ENCODE measurements around the gene EML5.

The EML5 gene

DNA sequence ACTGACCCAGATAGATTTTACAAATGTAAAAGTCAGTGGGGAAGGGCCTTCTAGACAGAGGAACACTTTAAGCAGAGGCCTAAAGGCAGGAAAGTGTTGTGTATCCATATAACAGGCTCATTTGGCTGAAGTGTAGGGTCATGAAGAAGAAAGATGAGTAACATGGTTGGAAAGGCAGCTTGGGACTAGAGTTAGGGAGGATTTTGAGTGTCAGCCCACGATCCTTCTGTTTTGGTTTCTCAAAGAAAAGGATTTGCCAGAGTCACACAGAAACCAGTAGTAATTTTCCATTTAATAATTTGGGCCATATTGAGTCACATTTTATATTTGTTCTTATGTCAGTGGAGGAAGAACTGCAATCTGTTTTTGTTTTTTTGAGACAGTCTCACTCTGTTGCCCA is 153.5 kb downstream of the EML5 start:
- TF ChIP-seq, protein P1, sequence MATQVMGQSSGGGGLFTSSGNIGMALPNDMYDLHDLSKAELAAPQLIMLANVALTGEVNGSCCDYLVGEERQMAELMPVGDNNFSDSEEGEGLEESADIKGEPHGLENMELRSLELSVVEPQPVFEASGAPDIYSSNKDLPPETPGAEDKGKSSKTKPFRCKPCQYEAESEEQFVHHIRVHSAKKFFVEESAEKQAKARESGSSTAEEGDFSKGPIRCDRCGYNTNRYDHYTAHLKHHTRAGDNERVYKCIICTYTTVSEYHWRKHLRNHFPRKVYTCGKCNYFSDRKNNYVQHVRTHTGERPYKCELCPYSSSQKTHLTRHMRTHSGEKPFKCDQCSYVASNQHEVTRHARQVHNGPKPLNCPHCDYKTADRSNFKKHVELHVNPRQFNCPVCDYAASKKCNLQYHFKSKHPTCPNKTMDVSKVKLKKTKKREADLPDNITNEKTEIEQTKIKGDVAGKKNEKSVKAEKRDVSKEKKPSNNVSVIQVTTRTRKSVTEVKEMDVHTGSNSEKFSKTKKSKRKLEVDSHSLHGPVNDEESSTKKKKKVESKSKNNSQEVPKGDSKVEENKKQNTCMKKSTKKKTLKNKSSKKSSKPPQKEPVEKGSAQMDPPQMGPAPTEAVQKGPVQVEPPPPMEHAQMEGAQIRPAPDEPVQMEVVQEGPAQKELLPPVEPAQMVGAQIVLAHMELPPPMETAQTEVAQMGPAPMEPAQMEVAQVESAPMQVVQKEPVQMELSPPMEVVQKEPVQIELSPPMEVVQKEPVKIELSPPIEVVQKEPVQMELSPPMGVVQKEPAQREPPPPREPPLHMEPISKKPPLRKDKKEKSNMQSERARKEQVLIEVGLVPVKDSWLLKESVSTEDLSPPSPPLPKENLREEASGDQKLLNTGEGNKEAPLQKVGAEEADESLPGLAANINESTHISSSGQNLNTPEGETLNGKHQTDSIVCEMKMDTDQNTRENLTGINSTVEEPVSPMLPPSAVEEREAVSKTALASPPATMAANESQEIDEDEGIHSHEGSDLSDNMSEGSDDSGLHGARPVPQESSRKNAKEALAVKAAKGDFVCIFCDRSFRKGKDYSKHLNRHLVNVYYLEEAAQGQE (IDR thresholded peaks at IDR 0.05; ENCODE audit: insufficient read depth in 1 of 2, low read depth in 2 of 2, low read length in 2 of 2) = no peak
- no peak for TF ChIP-seq POLR2AphosphoS5 (IDR thresholded peaks at IDR 0.05; ENCODE audit: low read depth, low read length)
- TF ChIP-seq TAF1 (IDR thresholded peaks at IDR 0.05; ENCODE audit: borderline replicate concordance, insufficient read depth, low read length) = no peak
- no peak for TF ChIP-seq SIN3A (IDR thresholded peaks at IDR 0.05; ENCODE audit: borderline replicate concordance, insufficient read depth, low read length)
- no peak for TF ChIP-seq FOXP2 (optimal IDR thresholded peaks at IDR 0.05; ENCODE audit: borderline replicate concordance, extremely low read depth, extremely low read length, insufficient read depth)

DNA sequence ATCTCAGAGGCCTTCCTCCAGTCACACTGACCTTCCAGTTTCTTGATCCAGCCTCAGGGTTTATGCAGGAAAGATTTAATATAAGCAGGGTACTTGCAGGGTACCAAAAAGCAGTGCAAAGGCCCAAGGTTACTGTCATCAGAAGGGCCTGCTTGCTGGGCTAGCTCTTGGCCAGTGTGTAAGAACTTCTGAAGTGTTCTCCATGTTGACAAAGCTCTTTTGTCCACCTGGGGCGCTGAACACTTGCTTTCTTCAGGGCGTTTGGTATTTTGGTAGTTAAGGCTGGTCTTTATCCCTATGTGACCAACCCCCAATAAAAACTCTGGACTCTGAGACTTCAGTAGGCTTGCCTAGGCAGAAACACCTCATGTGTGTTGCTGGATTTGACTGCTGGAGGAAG is 160.2 kb downstream of the EML5 start:
- TF ChIP-seq TAF1 (IDR thresholded peaks at IDR 0.05; ENCODE audit: borderline replicate concordance, insufficient read depth, low read length) = no peak
- TF ChIP-seq FOXP2 (optimal IDR thresholded peaks at IDR 0.05; ENCODE audit: borderline replicate concordance, extremely low read depth, extremely low read length, insufficient read depth) = no peak
- TF ChIP-seq, protein P1 (IDR thresholded peaks at IDR 0.05; ENCODE audit: insufficient read depth in 1 of 2, low read depth in 2 of 2, low read length in 2 of 2) = no peak
- TF ChIP-seq POLR2AphosphoS5 (IDR thresholded peaks at IDR 0.05; ENCODE audit: low read depth, low read length) = no peak

DNA sequence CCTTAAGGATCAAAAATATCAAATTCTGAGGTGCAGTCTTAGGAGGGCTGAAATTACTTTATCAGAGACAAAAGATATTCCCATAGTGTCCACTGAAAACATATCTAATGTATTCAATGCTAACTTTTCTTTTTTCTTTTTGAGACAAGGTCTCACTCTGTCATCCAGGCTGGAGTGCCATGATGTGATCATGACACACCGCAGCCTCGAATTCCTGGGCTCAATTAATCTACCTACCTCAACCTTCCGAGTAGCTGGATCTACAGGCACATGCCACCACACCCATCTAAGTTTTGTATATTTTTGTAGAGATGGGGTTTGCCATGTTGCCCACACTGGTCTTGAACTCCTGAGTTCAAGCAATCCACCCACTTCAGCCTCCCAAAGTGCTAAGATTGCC is 161.7 kb downstream of the EML5 start:
- no peak for TF ChIP-seq TAF1 (IDR thresholded peaks at IDR 0.05; ENCODE audit: borderline replicate concordance, insufficient read depth, low read length)
- no peak for TF ChIP-seq FOXP2 (optimal IDR thresholded peaks at IDR 0.05; ENCODE audit: borderline replicate concordance, extremely low read depth, extremely low read length, insufficient read depth)

DNA sequence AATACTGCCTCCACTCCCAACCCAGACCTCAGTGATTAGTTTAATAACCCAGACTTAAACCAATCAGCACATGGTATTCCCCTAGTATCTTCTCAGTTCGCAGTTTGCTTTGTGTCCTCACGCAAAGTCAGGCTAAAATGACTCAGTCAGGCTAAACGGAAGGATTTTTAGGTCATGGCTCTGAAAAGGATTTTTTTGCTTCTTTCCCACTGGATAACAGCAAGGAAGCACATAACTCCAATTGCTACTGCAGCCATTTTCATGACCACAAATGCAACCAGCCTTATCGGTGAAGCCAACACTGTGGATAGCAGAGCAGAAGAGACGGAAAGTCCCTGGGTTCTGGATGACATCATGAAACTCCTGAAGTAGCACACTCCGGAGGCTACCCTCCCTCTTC is 162.2 kb downstream of the EML5 start:
- TF ChIP-seq FOXP2 (optimal IDR thresholded peaks at IDR 0.05; ENCODE audit: borderline replicate concordance, extremely low read depth, extremely low read length, insufficient read depth) (no peak), TAF1 (IDR thresholded peaks at IDR 0.05; ENCODE audit: borderline replicate concordance, insufficient read depth, low read length) (no peak), SIN3A (IDR thresholded peaks at IDR 0.05; ENCODE audit: borderline replicate concordance, insufficient read depth, low read length) (no peak), POLR2AphosphoS5 (IDR thresholded peaks at IDR 0.05; ENCODE audit: low read depth, low read length) (no peak)
- TF ChIP-seq, protein P1 (IDR thresholded peaks at IDR 0.05; ENCODE audit: insufficient read depth in 1 of 2, low read depth in 2 of 2, low read length in 2 of 2) = no peak

DNA sequence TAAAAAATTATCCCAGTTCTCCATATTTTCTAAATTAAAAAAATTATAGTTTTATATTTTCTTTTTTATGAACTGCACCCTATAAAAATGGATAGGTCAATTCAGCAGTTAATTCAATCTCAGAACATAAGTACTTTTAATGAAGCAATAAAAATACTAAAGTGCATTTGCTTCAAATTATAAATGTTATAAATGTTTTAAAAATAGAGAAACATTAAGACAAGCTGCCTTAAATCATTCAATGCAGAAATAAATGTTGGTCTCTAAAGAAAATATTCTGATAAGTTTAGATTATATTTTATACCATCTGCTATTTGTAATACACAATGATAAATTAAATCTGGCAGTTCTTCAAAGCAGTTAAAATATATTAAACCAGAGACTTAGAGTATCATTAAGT is 164.3 kb downstream of the EML5 start:
- TF ChIP-seq TAF1 (IDR thresholded peaks at IDR 0.05; ENCODE audit: borderline replicate concordance, insufficient read depth, low read length) (no peak), FOXP2 (optimal IDR thresholded peaks at IDR 0.05; ENCODE audit: borderline replicate concordance, extremely low read depth, extremely low read length, insufficient read depth) (no peak), POLR2AphosphoS5 (IDR thresholded peaks at IDR 0.05; ENCODE audit: low read depth, low read length) (no peak), SIN3A (IDR thresholded peaks at IDR 0.05; ENCODE audit: borderline replicate concordance, insufficient read depth, low read length) (no peak)
- TF ChIP-seq, protein P1 (IDR thresholded peaks at IDR 0.05; ENCODE audit: insufficient read depth in 1 of 2, low read depth in 2 of 2, low read length in 2 of 2) = no peak
